ENCODE data around the gene CTIF.

DNA sequence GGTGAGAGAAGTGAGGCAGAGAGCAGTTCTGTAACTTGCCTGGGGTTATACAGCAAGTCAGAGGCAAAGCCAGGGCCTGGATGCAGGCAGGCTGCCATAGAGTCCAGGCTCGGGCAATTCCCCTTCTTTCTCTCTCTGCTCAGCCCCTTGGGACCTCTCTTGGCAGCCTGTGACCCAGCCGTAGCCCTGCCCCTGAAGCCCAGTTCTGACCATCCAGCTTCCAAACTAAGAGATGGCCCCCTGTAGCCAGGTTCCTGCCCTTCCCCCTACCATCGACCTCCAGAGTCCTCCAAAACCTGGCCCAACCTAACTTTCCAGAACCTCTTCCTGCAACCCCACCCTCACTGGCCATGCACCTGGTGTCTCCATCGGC lies 201.2 kb downstream of the CTIF start:
- TF ChIP-seq POLR2AphosphoS5 (IDR thresholded peaks at IDR 0.05; ENCODE audit: low read depth, low read length) (no peak), POLR2A (IDR thresholded peaks at IDR 0.05; ENCODE audit: low read depth, low read length) (no peak), POU2F2 (IDR thresholded peaks at IDR 0.05; ENCODE audit: low read depth, low read length) (no peak)

All from GM12891 (cell line).